Lower leg skin (tissue), 4 donors: ENCODE data around the gene PTBP3. TPM values are rescaled to one million over a fixed set of nuclear protein-coding genes. Genes with fewer than 3 reads are reported as not detected.

Source experiments
- DNase-seq, 2 donors: peaks; one replicate each; pipeline ENCODE4 v3.0.0-alpha.2; 2019; ENCODE audit warnings: low spot score in 2 of 2
- H3K4me3 ChIP-seq: fragments of 200-600 bp; sonication (generic); 2 replicates; pipeline ENCODE4 v1.5.1; 2017; ENCODE audit warnings: mild to moderate bottlenecking, low read depth; ENCODE audit not compliant: poor library complexity, severe bottlenecking
- CTCF ChIP-seq, 3 donors: fragments of 450-650 bp; IDR thresholded peaks; one replicate each; pipeline ENCODE4 v1.5.1; 2016; ENCODE audit warnings: antibody characterized with exemption in 3 of 3, mild to moderate bottlenecking in 3 of 3, moderate library complexity in 2 of 3
- POLR2A ChIP-seq, 2 donors: fragments of 450-650 bp; IDR thresholded peaks; one replicate each; pipeline ENCODE4 v1.6.1; 2016 to 2017; ENCODE audit warnings: antibody characterized with exemption in 2 of 2, mild to moderate bottlenecking in 1 of 2, moderate library complexity in 1 of 2
- WGBS, 2 donors: methylation state at CpG; one replicate each; pipeline ENCODE4 v1.1.5; 2018; 5-methylcytosine and 5-hydroxymethylcytosine counted together
- intact Hi-C: fragments of 100-400 bp; cut with DNase I; formaldehyde crosslinking; loops from one replicate; pipeline ENCODE4 v1.15.0; 2023; ENCODE audit warnings: low total_unique reads
- total RNA-seq, 4 donors: library from RNA; depleted of rRNA; stranded (reverse); fragments of >200 nt; gene quantifications; one replicate each; pipeline ENCODE4 v1.1.0, GENCODE V29; 2016

Gene PTBP3
- total RNA-seq, 4 donors from 2014 or later = 82.5 to 201 (median 156) TPM

DNA sequence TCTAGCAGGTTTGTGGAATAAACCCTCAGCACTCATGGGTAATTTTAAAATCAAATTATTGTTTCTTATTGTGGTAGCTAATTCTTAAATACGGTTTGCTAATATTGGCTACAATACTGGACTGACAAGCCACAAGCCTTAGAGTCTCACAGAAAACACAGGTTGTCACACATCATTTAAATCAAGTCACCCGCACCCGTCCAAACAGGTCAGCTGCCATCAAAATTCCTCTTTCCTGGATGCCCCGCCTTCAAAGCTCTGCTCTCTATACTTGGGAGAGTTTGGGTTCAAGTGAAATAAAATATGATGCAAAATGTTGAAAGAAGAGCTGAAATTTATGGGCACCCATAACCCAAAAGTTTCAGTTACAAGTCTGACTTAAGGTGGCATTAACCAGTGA, 146.0 kb downstream of the PTBP3 start:
- 53 to 58% methylated on average over 4 of the region's 4 CpGs for WGBS, 2 donors
- DNase-seq = no peak
- no peak for TF ChIP-seq CTCF (IDR thresholded peaks at IDR 0.05)
- no peak for TF ChIP-seq POLR2A (IDR thresholded peaks at IDR 0.05)
- H3K4me3 ChIP-seq = no peak overlapping the region
- intact Hi-C loops = no loop called here

DNA sequence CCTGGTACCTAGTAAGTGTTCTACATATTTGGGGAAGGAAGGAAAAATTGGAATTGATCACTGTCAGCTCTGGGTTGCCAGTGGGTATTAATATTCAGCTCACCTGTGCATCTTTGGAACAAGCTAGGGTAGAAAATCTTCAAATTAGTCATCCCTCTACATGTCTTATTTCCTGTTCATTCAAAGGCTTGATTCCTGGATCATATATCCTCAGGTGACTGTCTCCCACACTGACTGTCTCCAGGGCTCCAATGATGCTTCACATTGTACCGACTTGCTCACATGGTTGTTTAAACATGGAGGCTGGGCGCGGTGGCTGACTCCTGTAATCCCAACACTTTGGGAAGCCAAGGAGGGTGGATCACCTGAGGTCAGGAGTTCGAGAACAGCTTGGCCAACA, 146.7 kb downstream of the PTBP3 start:
- intact Hi-C loops = no loop called here
- H3K4me3 ChIP-seq = no peak overlapping the region
- TF ChIP-seq CTCF (IDR thresholded peaks at IDR 0.05) = no peak
- TF ChIP-seq POLR2A (IDR thresholded peaks at IDR 0.05) = no peak
- DNase-seq = no peak
- WGBS, 2 donors = 64 to 67% methylated on average over 4 of the region's 4 CpGs

DNA sequence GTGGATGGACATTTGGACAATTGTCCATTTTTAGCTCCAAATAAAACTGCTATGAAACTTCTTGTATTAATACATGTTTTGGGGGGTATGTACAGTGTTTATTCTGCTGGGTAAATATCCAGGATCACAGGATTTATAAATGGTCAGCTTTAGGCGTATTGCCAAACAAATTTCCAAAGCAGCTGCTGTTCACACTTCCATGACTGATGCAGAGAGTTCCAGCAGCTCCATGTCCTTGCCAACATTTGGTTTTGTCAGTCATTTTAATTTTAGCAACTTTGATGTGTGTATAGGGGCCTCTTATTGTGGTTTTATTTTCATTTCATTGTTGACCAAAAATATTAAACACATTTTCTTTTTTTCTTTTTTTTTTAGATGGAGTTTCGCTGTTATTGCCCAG, 148.5 kb downstream of the PTBP3 start:
- H3K4me3 ChIP-seq = no peak overlapping the region
- TF ChIP-seq CTCF (IDR thresholded peaks at IDR 0.05) (no peak), POLR2A (IDR thresholded peaks at IDR 0.05) (no peak)
- no peak for DNase-seq
- intact Hi-C loops = no loop called here
- 88 to 92% methylated on average over 2 of the region's 2 CpGs for WGBS, 2 donors

DNA sequence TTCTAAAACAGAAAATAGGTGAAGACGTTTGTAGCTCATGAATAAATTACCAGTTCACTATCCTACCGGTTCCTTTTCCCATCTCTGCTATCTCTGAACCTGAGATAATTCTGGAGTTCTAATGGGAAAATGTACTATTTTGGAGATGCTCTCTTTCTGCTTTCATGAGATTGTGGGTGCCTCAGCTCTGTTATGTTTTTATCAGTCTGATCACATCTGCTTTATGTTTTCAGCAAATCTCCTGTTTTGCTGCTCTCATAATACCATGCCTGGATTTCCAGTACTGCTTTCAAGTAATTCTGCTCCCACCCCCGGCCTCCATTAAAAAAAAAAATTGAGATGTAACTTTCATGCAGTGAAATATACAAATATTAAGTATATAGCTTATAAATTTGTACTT, 149.2 kb downstream of the PTBP3 start:
- no peak overlapping the region for H3K4me3 ChIP-seq
- no peak for DNase-seq
- intact Hi-C loops = no loop called here
- no peak for TF ChIP-seq CTCF (IDR thresholded peaks at IDR 0.05)
- TF ChIP-seq POLR2A (IDR thresholded peaks at IDR 0.05) = no peak
- 87 to 88% methylated on average over 3 of the region's 3 CpGs for WGBS, 2 donors

- DNase-seq = no peak
- intact Hi-C loops = no loop called here
- 31 to 39% methylated on average over 3 of the region's 3 CpGs for WGBS, 2 donors
- no peak overlapping the region for H3K4me3 ChIP-seq
- TF ChIP-seq CTCF (IDR thresholded peaks at IDR 0.05) = no peak
- no peak for TF ChIP-seq POLR2A (IDR thresholded peaks at IDR 0.05)
Measured at GRCh38 chr9:112180387-112180881, 153.0 kb downstream of the PTBP3 start.

GRCh38 chr9:112179816-112180215, 153.6 kb downstream of the PTBP3 start:
- 43 to 70% methylated on average over 4 of the region's 4 CpGs for WGBS, 2 donors
- intact Hi-C loops = no loop called here
- no peak for DNase-seq
- TF ChIP-seq CTCF (IDR thresholded peaks at IDR 0.05) (no peak), POLR2A (IDR thresholded peaks at IDR 0.05) (no peak)
- H3K4me3 ChIP-seq = no peak overlapping the region
